Mammary epithelial cell (primary cell): ENCODE measurements around the gene KIF3A.

Experiments
- EZH2 ChIP-seq: IDR thresholded peaks from 2 replicates; pipeline ENCODE4 v1.6.1; 2012; ENCODE audit warnings: low read length, inconsistent platforms, borderline replicate concordance
- TF ChIP-seq, protein P1 (sequence below), 2 donors: IDR thresholded peaks in 1 of 2; conservative IDR thresholded peaks in 1 of 2; 2 replicates each; pipeline ENCODE4 v1.5.1; 2011 to 2012; ENCODE audit warnings: inconsistent platforms in 2 of 2, low read length in 2 of 2, mild to moderate bottlenecking in 2 of 2, control low read depth in 1 of 2, low read depth in 1 of 2; ENCODE audit not compliant: insufficient read depth in 1 of 2; ENCODE audit errors: extremely low read depth in 1 of 2

DNA sequence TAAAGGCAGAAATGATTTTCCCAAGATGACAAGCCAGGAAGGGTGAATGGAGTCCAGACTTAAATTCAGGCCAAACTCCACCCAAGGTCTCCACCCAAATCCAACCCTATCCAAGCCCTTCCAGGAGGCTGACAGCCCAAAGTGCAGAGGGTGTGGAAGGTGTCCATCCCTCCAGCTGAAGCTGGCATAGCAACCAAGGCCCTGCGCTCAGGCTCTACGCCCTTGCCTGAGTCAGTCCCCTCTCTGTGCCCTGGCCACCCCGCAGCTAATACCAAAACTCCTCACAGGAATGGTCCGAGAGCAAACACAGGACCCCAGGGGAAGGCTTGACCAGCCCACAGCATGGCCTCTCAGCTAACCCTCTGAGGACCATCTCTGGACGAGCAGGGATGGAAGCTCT is 37.5 kb upstream of the KIF3A start:
- TF ChIP-seq, protein P1, sequence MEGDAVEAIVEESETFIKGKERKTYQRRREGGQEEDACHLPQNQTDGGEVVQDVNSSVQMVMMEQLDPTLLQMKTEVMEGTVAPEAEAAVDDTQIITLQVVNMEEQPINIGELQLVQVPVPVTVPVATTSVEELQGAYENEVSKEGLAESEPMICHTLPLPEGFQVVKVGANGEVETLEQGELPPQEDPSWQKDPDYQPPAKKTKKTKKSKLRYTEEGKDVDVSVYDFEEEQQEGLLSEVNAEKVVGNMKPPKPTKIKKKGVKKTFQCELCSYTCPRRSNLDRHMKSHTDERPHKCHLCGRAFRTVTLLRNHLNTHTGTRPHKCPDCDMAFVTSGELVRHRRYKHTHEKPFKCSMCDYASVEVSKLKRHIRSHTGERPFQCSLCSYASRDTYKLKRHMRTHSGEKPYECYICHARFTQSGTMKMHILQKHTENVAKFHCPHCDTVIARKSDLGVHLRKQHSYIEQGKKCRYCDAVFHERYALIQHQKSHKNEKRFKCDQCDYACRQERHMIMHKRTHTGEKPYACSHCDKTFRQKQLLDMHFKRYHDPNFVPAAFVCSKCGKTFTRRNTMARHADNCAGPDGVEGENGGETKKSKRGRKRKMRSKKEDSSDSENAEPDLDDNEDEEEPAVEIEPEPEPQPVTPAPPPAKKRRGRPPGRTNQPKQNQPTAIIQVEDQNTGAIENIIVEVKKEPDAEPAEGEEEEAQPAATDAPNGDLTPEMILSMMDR (conservative IDR thresholded peaks at IDR 0.05 in 1 of 2, IDR thresholded peaks at IDR 0.05 in 1 of 2; ENCODE audit: extremely low read depth in 1 of 2, insufficient read depth in 1 of 2, low read depth in 1 of 2, low read length in 2 of 2), result no peak
- TF ChIP-seq EZH2, result no peak
